GM21825 (cell line): ENCODE data around the gene HMGN3.

Source experiments
- ATAC-seq: cut with Tn5 transposase; IDR thresholded peaks from one replicate; pipeline ENCODE4 v1.9.1; 2021; ENCODE audit warnings: mild to moderate bottlenecking, moderate library complexity; ENCODE audit not compliant: unreplicated experiment

Gene HMGN3

DNA sequence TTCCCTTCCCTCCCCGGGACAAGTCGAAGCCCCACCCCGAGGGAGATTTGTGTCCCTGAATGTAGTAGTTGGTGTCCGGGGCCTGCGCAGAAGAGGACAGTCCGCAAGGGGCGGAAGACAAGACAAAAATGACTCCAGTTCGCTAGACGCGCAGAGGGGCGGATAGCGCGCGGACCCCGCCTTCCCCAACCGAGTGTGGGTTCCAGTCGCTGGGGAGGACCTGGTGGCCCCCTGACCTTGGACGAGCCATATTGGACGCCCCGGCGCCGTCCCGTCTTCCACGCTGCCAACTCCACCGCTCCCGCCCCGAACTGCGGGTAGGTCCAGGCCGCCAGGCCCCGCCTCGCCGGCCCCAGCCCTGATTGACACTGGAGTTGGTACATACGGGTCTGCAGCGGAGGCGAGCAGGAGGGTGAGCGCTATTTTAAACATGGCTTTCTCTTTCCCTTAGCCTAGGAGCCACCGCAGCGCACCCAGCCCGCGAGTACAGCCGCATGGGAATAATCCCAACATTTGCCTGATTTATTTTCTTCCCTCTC is 802 bp downstream of the HMGN3 start:
- peak; percentile 78 for ATAC-seq

DNA sequence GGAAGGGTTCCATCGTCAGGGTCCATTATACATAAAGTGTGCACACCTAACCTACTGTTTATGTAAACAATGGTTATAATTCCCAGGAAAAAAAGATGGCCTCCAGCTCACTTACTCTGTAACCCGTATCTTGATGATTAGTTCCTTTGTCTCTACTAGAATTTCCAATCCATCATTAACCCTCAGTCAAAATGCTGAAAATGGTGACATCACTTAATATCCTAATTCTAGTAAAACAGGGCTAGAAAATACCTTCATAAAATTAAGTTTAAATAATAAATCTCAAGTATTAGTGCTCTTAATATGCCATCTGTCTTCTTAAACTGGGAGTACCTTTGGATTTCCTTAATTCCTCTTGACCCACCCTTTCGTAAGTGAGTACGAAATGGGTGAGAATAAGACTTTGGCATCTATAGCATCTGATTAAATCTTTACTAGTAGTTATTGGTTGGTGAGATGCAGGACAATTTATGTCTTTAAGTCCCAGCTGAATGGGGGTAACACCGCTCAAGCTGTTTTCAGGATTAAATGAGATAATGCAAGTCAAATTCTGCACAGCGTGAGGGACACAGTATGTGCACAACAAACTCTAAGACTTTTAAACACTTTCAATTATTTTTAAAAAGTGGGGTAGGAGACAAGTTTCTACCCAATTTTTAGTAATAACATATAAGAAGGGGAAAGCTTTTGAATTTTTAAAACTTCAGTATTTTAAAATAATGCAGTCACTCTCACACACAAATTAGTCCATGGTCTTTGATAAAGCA is 1.6 kb downstream of the HMGN3 start:
- no peak for ATAC-seq

DNA sequence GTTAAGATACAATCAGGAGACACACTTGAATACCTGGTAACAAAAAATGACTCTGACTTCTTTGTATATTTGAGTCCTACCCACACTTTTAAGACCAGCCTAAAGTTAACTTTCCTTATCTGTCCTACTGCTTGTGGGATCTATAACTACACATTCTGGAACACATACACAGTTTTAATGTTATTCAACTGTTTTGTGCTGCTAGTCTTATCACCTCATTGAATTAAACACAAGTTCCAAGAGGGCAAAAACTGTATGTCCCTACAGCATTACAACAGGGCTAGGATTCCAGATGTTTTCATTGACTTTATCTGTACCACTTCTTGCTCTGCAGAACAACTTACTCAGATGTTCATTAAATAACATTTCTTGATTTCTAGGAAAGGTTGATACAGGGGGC is 2.8 kb downstream of the HMGN3 start:
- no peak for ATAC-seq

DNA sequence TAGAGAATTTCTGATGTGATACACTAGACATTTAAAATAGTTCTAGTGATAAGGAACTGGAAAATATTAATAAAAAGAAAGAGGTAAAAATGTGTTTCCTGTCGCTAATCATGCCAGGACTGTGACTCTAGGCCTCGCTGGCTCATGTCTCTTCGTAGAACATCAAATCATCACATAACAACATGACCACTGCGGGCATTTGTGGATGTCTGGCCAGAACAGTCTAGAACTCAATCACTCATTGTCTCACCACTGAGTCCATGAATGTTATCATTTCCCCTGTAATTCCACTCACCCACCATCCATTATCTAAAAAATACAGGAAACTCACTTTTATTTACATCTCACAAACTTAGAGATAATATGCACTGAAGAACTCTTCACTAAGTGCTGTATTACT is 3.4 kb downstream of the HMGN3 start:
- no peak for ATAC-seq

DNA sequence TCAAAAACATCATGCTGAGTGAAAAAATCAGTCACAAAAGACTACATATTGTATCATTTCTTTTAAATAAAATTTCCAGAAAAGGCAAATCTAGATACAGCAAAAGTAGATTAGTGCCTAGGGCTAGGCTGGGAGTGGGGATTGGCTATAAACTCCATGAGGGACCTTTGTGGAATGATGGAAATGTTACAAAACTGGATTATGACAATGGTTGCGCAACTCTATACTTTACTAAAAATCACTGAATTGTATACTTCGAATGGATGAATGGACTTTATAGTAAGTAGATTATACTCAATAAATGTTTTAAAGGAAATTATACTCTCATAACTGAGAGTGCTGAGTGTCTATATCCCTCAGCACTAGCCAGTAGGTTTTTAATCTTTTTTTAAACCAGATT is 4.3 kb downstream of the HMGN3 start:
- no peak for ATAC-seq

DNA sequence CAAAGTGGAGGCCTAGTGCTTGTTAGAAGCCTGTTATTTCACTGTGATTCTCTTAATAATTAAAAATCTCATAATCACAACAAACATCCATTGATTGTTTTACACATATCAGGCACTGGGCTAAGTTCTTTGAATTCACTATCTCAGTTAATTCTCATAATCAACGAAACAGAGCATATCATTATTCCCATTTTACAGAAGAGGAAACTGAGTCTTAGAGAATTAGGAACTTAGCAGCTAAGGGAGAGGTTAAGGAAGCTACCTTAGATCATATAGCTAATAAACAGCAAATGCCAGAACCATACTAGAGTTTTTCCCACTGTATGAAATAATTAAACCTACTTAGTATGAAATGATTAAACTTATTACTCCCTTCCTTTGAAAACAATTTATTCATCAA is 7.0 kb downstream of the HMGN3 start:
- ATAC-seq = no peak

DNA sequence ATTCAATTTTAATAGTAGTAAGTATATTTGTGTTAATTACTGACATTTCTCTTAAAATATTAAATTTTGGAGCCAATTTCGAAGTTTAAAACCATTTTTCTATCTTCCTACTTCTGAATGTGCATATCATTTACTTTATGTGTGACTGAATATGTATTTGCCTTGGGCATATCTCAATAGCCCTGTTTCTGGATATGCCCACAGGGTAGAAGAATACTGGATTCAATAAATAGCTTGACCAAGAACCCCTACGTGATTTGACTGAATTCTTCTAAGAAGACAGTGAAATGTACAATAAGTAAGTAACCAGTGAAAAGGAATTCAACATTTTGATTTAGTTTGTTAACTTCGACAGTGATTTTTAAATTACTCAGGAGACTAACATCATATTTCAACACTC is 7.8 kb downstream of the HMGN3 start:
- ATAC-seq = no peak

DNA sequence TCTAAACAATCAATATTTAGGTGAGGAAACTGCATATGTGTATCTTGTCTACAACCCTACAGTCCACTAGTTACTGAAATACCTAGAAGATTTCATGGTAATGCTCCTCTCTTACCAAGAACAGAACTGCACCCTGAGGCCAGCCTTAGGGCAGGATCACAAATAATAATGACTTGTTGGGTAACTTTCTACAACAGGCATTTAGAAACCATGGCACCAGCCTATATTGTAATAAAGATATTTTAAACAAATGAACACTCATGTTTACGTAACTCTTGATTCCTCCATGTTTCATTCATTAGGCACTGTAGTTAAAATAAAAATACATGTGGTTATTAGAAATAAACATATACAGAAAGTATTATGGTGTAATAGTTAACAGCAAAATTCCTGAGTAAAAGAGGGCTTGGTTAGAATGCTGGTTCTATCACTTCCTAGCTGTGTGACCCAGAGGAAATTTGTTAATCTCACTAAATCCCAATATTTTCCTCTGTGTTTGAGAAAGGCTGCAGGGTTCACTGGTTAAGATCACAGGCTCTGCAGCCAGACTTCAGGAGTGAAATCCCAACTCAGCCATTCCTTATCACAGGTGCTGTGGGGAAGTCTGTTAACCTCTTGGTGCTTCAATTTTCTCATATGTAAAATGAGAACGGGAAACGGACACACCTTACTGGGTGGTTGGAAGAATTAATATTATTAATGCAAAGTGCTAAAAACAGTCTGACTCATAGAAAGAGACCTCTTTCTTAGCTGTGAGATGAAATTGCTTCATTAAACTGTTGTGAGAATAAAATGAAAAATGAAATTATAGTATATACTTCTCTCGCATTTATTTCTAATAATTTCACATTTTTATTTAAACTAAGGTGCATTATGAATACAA is 8.5 kb downstream of the HMGN3 start:
- no peak for ATAC-seq

DNA sequence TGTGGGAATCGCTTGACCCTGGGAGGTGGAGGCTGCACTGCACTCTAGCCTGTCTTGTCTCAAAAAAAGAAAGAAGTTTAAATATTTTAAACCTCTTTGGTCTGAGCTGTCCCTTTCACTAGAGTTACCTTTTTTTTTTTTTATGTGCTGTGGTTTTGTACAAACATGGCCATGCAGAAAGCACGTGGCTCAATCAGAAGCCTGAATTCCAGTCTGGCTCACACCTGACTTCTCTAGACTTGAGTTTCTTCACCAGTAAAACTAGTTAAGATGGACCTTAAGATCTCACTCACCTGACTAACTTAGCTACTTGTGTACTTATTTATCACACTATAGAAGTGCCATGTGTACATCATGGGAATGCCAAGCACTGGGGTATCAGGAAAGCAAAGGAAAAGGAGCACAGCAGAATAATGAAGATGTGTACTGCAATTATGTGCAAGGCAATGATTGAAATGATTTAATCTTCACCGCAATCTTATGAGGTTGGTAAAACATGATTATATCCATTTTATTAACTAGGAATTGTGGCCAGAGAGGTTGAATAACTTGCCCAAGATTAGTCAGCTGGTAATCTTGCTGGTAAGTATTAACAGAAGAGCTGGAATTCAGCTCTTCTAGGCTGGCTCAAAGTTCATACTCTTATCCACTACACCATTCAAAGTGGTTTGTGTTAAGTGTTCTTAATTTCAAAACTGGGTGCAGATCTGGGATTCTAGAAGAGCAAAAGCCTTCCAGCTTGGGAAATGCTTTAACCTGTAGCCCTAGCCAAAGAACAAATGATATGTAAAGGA is 10.7 kb downstream of the HMGN3 start:
- ATAC-seq = no peak

DNA sequence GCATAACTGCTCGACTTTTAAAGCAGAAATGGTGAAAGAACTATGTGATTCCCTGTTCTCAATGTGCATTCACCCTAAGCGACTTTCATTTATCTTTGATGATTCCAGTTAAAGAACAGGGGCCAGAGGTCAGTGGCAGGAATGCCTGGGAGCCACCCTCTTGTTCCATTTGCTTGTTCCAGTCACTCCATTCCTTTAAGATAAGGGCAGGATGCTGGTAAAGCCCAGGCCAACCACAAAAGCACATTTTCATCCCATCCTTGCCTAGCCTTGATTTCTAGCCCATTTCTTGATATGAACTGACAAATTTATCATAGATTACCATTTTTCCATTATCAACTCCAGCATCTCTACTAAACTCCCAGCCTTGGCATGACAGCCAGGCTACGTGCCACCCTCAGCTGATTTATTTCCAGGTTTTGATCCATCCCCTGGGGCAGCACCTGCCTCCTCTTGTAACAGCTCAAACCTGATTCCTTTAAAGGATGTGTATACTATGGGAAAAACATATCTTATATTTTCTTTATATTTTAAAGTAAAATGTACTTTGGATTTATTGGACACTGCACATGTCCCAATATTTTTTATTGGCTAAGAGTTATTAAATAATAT is 19.2 kb downstream of the HMGN3 start:
- ATAC-seq = no peak

DNA sequence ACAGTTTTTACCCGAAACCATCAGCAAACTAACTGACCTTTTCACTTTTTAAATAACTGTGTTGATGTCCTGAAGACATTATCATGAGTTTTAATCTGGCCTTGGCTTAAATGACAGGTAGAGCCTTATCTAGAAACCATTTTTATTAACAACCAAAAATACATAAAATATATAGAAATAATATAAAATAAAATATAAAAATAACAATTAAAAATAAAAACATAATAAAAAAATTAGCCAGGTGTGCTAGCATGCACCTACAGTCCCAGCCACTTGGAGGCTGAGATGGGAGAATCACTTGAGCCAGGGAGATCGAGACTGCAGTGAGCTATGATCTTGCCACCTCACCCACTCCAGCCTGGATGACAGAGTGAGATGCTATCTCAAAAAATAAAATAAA is 21.6 kb downstream of the HMGN3 start:
- no peak for ATAC-seq

DNA sequence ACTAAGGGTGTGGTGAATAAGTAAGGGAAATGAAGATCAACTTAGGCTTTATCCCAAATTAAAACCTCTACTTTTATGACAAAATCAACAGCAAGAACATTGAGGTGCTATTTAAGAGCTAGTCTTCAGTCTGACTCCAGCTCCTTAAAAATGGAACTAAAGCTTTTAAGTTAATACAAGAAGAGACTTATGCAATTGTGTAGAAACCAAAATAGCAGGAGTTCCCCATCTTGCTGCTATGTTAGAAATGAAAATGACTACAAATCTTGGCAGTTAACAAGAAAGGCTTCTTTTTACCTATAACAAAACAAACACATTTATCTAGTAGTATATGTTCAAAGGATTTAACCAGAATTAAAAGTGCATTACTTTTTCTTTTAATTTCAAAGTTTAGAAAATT is 25.7 kb downstream of the HMGN3 start:
- ATAC-seq = no peak

DNA sequence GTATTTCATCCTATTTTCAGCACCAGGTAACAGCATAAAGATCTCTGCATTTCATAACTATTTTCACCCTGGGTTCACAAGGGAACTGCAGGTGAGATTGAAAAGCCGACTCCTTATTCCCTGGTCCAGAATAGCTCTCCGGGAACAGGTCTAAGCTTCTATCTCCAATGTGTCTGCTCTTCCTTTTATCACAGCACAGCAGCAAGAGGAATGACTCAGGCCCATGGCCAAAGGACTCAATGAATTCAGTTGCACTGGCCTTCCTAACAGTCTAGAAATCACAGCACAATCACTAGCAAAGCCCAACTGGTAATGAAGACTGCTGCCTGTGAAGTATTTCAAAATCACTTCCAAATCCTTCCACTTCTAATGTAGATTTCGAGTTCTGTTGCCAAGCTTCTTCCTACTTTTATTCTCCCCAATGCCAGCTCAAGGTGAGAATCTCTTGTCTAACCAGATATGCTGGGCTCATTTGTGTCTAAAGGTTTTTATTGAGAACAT is 30.7 kb downstream of the HMGN3 start:
- ATAC-seq = no peak

DNA sequence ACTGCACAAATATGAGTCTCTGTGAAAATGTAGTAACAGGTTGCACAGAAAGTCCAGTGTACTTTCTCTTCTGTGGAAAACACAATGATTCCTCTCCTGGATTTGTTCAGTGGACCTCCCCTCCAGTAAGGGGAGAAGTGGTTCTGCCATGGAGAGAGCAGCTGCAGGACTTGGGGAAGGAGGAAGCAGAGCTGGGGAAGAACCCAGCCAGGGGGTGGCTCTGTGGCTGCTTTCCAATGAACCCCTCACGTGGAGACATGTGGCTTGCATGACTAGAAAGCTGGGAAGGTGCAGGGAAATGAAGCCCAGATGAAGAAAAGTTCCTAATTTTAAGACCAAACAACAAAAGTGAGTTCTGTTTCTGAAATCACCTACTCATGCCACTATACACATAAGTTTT is 31.9 kb downstream of the HMGN3 start:
- no peak for ATAC-seq

DNA sequence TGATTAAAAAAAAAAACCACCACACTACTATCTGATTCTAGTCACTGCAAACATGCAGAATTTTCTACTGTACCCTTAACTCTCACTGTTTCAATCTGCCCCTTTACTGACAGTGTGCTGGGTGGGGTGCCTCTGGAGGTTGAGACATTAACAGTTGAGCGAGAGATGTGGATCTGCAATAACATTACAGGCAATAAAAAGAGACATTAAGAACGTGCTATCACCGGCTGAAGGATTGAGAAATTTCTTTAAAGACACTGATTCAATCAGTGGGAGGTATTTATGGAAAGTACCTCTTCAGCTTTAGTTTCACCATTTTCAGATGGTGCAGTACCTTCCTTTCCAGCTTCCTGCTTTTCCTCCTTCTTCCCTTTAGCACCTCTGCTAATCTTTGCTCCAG is 32.5 kb downstream of the HMGN3 start:
- ATAC-seq = no peak

DNA sequence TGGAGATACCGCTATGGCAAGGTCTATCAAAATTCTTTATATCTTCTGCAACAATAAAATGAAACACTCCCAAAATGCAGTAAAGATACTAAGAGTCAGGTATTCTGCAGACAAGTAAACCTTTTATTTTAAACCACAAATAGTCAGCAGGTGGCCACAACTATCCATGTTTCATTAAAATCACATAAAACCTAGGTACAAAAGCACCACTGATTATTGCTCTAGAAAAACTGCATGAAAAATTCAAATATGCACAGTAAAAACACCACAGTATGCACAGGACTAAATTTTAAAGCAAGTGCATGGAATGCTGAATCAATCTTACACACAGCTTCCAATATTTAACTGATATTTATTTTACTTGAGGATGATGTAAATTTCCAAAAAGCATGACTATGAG is 33.3 kb downstream of the HMGN3 start:
- ATAC-seq = no peak

DNA sequence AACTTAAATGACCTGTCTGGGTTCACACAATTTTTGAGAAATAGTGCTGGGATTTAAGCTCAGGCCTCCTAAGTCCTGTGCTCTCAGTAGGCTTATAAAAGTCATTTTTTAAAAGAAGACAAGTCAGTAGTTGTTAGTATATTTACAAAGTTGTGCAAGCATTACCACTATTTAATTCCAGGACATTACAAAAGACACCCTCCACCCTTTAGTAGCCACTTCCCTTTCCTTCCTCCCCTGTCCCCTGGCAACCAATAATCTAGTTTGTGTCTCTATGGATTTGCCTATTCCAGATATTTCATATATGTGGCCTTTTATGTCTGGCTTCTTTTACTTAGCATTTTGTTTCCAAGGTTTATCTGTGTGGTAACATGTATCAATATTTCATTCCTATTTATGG is 37.6 kb downstream of the HMGN3 start:
- ATAC-seq = no peak

DNA sequence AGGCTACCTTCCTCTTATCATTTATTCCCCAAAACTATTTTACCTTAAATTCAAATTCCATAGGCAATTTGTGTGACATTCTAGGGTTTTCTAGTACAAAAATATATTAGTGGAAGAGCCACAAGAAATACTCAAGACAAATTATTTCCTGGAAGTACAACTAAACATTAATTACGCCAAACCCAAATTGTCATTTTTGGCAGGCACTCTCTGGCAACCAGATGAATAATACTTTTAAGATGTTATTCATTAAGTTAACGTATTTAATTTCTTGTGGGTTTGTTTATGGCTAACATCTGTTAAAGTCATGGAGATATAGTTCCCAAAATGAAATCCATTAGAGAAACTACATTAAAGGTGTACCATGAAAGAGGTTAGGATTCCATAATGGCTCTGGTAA is 40.5 kb downstream of the HMGN3 start:
- ATAC-seq = no peak

DNA sequence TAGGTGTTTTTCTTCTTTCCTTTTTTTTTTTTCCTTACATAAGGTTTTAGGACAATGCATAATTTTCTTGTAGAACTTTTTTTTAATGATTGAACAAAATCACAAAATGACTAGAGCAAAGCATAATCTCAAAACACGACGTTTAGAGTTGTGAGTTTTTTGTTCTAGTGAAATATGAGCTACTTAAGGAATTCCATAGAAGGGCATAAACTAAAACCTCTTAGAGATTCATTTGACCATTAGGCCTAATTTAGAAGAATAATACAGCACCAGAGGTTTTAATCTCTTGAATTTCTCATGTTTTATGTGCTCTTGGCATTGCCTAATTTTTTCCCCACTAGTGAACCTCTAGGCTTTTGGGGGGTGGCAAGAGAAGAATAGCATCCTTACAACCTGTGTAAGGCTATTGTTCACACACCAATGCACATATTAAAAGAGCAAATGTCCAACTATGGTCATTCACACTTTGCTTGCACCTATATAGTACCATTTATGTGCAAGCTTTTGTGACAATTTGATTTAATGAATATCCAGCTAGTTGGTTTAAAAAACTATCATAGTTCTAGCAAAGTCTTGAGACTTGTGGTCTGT is 44.6 kb downstream of the HMGN3 start:
- ATAC-seq = no peak

DNA sequence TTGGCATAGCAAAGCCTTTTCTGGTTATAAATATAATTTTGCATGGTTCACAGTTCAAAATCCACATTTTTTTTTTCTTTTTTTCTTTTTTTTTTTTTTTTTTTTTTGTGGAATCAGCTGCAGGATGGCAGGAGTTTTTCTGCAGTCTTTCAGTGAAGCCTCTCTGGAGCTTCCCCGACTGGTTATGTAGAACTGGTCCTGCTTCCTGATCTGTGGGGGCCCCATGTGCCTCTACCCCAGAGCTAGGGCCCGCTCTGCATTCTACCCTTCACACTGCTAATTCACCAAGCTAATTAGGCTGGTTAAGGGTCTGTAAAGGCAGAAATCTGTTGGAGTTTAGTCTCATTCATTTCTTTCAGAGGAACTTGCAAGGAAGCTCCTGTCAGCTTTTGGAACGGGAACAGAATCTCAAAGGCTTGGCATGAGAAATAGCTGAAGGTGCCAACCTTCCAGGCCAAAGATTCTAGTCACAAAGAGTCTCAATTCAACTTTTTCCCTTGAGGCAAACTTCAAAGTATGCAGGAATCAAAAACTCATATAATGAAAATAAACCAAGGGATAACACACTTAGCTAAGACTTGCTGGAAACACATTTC is 45.5 kb downstream of the HMGN3 start:
- no peak for ATAC-seq
